Colonic mucosa (tissue), 4 donors: ENCODE data around the gene RIMBP2. TPM values are rescaled to one million over a fixed set of nuclear protein-coding genes. Genes with fewer than 3 reads are reported as not detected.

Experiments used
- DNase-seq: peaks from one replicate; pipeline ENCODE4 v3.0.0-alpha.2; 2020
- H3K27ac ChIP-seq: fragments of 200-600 bp; one replicate; pipeline ENCODE4 v1.8.0; 2021
- H3K27me3 ChIP-seq: fragments of 200-600 bp; one replicate; pipeline ENCODE4 v1.8.0; 2021
- H3K36me3 ChIP-seq: fragments of 200-600 bp; one replicate; pipeline ENCODE4 v1.8.0; 2021
- H3K4me1 ChIP-seq: fragments of 200-600 bp; one replicate; pipeline ENCODE4 v1.8.0; 2021; ENCODE audit warnings: mild to moderate bottlenecking
- H3K4me3 ChIP-seq: fragments of 200-600 bp; one replicate; pipeline ENCODE4 v1.8.0; 2021
- H3K9ac ChIP-seq, 2 donors: one replicate each; pipeline ENCODE4 v1.7.0; 2013; ENCODE audit warnings: control low read depth in 2 of 2, low read depth in 2 of 2, low read length in 2 of 2
- H3K9me3 ChIP-seq: fragments of 200-600 bp; one replicate; pipeline ENCODE4 v1.8.0; 2021
- CTCF ChIP-seq: fragments of 200-600 bp; IDR thresholded peaks from one replicate; pipeline ENCODE4 v1.8.0; 2022; ENCODE audit warnings: antibody characterized with exemption, mild to moderate bottlenecking
- intact Hi-C: fragments of 100-400 bp; cut with DNase I; formaldehyde crosslinking; loops from one replicate; pipeline ENCODE4 v1.14.1; 2022
- total RNA-seq, 2 donors: library from RNA; stranded (reverse); fragmentation: NEBNext Ultra II Directional in 1 of 2; extraction: Animal tissue kit (Norgen Biotek cat#: 25700) in 1 of 2; gene quantifications; one replicate each; pipeline ENCODE4 v1.2.1, GENCODE V29; 2021
- donor health status: healthy.
- donor health status: DM: no; HTN: no; CAD: no.
- donor health status: DM: no; HTN: no; CAD: no.

RIMBP2 gene
- total RNA-seq, 2 donors from 2014 or later: 4.8 to 5.6 TPM

- no peak for DNase-seq
- intact Hi-C loops: no loop called here
- Histone ChIP-seq H3K9me3 (no peaks in the 10 kb centered on the region), H3K9ac (no peak overlapping the region), H3K27me3 (no peaks in the 10 kb centered on the region), H3K27ac (no peak overlapping the region), H3K4me1 (no peaks in the 10 kb centered on the region), H3K4me3 (no peak overlapping the region), H3K36me3 (no peaks in the 10 kb centered on the region)
- no peak for TF ChIP-seq CTCF
Observed at GRCh38 chr12:130571089-130571488, 145.0 kb downstream of the RIMBP2 start.

GRCh38 chr12:130569521-130569920 lies 146.6 kb downstream of the RIMBP2 start:
- intact Hi-C loops: no loop called here
- no peaks in the 10 kb centered on the region for H3K27me3 ChIP-seq
- no peak overlapping the region for H3K9ac ChIP-seq
- TF ChIP-seq CTCF: no peak
- no peaks in the 10 kb centered on the region for H3K9me3 ChIP-seq
- no peaks in the 10 kb centered on the region for H3K36me3 ChIP-seq
- H3K4me1 ChIP-seq: no peaks in the 10 kb centered on the region
- no peak overlapping the region for H3K27ac ChIP-seq
- H3K4me3 ChIP-seq: no peak overlapping the region
- DNase-seq: no peak

GRCh38 chr12:130568501-130568900 lies 147.6 kb downstream of the RIMBP2 start:
- no peak for TF ChIP-seq CTCF
- H3K36me3 ChIP-seq: no peaks in the 10 kb centered on the region
- H3K27ac ChIP-seq: no peak overlapping the region
- H3K9me3 ChIP-seq: no peaks in the 10 kb centered on the region
- intact Hi-C loops: no loop called here
- H3K4me1 ChIP-seq: no peaks in the 10 kb centered on the region
- no peaks in the 10 kb centered on the region for H3K27me3 ChIP-seq
- H3K9ac ChIP-seq: no peak overlapping the region
- no peak for DNase-seq
- no peak overlapping the region for H3K4me3 ChIP-seq

- intact Hi-C loops: no loop called here
- TF ChIP-seq CTCF: no peak
Observed at GRCh38 chr12:130568041-130568440, 148.1 kb downstream of the RIMBP2 start.

GRCh38 chr12:130566446-130567155 lies 149.5 kb downstream of the RIMBP2 start:
- H3K9me3 ChIP-seq: no peaks in the 10 kb centered on the region
- no peak overlapping the region for H3K9ac ChIP-seq
- H3K27ac ChIP-seq: no peak overlapping the region
- no peak for TF ChIP-seq CTCF
- no peaks in the 10 kb centered on the region for H3K36me3 ChIP-seq
- H3K27me3 ChIP-seq: no peaks in the 10 kb centered on the region
- H3K4me1 ChIP-seq: no peaks in the 10 kb centered on the region
- no peak for DNase-seq
- no peak overlapping the region for H3K4me3 ChIP-seq
- intact Hi-C loops: no loop called here

More at GRCh38 chr12:130568041-130568440, 148.1 kb downstream of the RIMBP2 start:
- H3K36me3 ChIP-seq: no peaks in the 10 kb centered on the region
- H3K9ac ChIP-seq: no peak overlapping the region
- no peaks in the 10 kb centered on the region for H3K4me1 ChIP-seq
- DNase-seq: no peak
- H3K4me3 ChIP-seq: no peak overlapping the region
- no peaks in the 10 kb centered on the region for H3K9me3 ChIP-seq
- no peaks in the 10 kb centered on the region for H3K27me3 ChIP-seq
- no peak overlapping the region for H3K27ac ChIP-seq
